ENCODE measurements around the gene SARS1.
"Not testable (repeated sequence)": the region's sequence is repeated elsewhere in the genome, so short reads cannot be mapped to it uniquely, and the experiment has no call there.

The SARS1 gene

GRCh38 chr1:109213824-109214693, at the start of gene SARS1:
Gene SARS1 (plus strand): TSS chr1:109213918. CDS start chr1:109213993, 75 bp downstream.
- DNase-seq: no peak

DNA sequence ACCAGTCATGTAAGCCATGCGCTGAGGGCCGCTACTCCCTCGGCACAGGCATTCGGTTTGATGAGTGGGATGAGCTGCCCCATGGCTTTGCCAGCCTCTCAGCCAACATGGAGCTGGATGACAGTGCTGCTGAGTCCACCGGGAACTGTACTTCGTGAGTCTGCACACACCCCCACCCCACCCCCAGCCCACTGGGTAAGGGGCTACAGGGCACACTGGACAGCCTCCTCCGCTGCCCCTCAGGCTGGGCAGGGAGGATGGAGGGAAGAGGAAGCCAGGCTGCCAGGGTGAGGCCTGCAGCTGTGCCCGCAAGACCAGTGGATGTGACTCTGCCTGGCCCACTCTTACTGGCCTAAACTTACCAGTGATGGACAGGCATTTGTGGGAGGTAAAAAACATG, 49.2 kb upstream of the SARS1 start:
- no peak for DNase-seq

GRCh38 chr1:109167001-109167506, 46.7 kb upstream of the SARS1 start:
- no peak for DNase-seq

- DNase-seq: no peak
Observed at GRCh38 chr1:109170035-109170764, 43.5 kb upstream of the SARS1 start.

GRCh38 chr1:109171646-109172045, 42.1 kb upstream of the SARS1 start:
- DNase-seq: no peak

- not testable (repeated sequence) for DNase-seq
Observed at GRCh38 chr1:109176349-109176748, 37.4 kb upstream of the SARS1 start.

DNA sequence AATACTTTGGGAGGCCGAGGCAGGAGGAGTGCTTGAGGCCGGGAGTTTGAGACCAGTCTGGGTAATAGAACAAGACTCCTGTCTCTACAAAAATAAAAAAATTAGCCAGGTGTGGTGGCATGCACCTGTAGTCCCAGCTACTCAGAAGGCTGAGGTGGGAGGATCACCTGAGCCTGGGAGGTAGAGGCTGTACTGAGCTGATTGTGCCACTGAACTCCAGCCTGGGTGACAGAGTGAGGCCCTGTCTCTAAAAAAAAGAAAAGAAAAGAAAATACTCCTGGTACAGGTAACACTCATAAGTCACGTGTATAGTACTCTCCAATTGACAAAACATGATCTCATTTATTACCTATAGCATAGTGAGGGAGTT, 33.0 kb upstream of the SARS1 start:
- DNase-seq: not testable (repeated sequence)

- no peak for DNase-seq
Observed at GRCh38 chr1:109181085-109181806, 32.5 kb upstream of the SARS1 start.

- no peak for DNase-seq
Observed at GRCh38 chr1:109181807-109182163, 31.9 kb upstream of the SARS1 start.

GRCh38 chr1:109183058-109183738, 30.5 kb upstream of the SARS1 start:
- no peak for DNase-seq

DNA sequence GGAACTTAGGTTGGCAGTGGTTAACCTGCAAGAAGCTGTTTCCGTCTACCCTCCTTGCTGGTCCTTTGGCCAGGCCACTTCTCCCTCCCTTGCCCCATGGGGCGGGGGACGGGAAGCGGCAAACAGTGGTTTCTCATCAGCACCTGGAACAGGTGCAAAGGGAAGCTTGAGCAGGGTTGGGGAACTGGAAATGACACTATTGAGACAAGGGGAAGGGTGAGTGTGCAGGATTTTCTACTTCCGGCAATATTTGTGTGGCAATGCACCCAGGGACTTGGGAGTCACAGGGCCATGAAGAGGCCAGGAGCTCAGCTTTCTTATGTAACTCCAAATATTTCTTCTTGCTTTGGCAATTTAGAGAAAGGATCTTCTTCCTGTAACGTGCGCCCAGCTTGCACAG, 29.0 kb upstream of the SARS1 start:
- DNase-seq: no peak

DNA sequence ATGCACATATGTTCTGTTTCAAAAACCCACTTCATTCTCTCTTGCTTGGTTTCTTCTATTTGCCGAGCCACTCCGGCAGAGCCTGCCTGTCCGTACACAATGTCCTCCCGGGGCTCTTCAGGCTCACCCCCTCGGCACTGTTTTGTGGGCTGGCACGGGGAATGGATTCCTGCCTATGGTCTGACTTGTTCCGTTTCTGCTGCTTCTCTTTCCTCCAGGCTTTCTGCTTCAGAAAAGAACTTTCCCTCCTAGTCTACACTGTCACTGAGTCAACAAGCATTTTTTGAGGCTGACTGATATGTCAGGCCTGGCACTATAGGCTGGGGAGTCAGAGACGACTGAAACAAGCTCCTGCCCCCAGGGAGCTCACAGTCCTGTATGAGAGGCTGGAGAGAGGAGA, 28.4 kb upstream of the SARS1 start:
- DNase-seq: no peak

- DNase-seq: no peak
Observed at GRCh38 chr1:109185990-109186732, 27.6 kb upstream of the SARS1 start.

- DNase-seq: no peak
Observed at GRCh38 chr1:109186733-109187086, 27.0 kb upstream of the SARS1 start.

GRCh38 chr1:109187127-109187526, 26.6 kb upstream of the SARS1 start:
- DNase-seq: no peak

DNA sequence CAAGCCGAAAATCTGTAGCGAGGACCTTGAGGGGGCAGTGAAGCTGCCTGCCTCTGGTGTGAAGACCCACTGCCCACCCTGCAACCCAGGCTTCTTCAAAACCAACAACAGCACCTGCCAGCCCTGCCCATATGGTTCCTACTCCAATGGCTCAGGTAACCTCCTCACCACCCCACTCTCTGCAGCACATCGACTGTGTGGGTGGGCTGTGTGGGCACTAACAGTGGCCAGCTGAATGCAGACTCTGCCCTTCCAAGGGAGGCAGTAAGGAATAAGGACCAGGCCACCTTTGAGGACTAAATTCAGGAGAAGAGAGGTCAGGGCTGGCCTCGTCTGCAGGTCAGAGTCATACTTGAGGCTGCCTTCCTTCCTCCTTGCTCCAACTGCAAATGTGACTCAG, 25.5 kb upstream of the SARS1 start:
- no peak for DNase-seq

DNA sequence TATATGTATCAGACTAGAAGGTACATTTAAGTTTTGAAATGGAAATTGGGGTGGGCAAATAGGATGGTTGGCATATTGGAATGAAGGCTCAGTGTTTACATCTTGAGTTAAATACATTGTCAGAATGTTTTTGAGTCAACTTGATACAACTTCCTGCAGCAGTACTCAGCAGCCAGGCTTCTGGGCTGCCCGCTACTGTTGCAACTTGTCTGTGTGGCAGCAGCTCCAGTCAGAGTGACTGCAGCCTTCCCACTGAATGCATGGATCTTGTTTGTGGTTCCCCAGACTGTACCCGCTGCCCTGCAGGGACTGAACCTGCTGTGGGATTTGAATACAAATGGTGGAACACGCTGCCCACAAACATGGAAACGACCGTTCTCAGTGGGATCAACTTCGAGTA, 24.9 kb upstream of the SARS1 start:
- no peak for DNase-seq

DNA sequence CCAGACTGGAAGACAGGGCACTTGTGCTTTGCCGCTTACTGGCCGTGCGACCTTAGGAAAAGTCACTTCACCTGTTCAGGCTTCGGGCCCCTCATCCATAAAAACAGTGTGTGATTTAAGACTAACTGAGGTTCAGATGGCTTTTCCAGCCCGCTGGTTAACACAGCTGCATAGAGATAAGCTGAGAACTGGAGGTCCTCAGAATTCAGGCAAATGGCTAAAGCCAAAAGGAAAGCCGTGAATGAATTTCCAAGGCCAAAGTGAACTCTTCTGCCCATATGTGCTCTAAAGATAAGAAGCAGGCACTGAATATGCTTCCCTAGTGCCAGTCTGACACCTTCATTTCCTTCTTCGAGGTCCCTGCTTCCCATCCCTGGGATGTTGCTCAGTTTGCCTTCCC, 23.5 kb upstream of the SARS1 start:
- DNase-seq: no peak

DNA sequence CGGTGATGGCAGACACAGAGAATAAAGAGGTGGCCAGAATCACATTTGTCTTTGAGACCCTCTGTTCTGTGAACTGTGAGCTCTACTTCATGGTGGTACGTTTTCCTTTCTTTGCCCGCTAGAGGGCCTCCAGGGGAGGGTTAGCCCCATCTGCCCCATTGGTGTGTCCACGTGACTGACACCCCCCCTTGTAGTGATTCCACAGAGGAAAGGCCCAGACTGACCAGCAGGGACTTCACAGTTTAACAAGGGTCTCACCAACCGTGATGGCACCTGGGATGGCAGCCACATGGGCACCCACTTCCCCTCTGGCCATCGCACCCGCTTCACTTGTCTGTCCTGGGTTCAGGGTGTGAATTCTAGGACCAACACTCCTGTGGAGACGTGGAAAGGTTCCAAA, 22.3 kb upstream of the SARS1 start:
- DNase-seq: no peak

DNA sequence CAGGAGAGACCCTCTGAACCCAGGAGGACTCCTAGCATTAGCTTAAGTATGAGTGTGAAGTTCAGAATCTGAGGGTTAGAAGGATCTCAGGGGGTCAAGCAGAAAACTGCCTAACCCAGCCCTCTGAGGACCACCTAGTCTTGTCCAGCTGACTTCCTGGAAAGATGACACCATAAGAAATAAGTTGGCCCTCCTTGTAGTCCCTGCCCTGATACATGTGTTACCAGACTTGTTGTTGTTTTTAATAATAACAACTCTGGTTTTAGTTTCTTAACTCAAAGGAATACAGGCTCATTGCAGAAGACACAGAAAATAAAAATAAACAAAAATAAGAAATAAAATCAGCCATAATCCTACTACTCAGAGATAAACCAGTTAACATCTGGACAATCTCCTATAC, 21.8 kb upstream of the SARS1 start:
- DNase-seq: no peak

DNA sequence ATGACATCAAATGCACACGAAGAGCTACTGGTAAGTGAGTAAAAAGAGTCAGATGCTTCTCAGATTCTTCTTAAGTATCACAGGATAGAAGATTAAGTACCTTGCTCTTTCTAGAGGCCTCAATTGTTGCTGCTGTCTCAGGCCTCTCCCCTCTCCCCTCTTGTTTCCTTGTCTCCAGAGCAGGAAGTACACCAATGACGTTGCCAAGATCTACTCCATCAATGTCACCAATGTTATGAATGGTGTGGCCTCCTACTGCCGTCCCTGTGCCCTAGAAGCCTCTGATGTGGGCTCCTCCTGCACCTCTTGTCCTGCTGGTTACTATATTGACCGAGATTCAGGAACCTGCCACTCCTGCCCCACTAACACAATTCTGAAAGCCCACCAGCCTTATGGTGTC, 21.3 kb upstream of the SARS1 start:
- DNase-seq: no peak

All from SIG-M5 (cell line).